ENCODE measurements around the gene DUSP2. TPM values are rescaled to one million over a fixed set of nuclear protein-coding genes. Genes with fewer than 3 reads are reported as not detected.

The DUSP2 gene
- total RNA-seq, 1 experiment from 2014 or later: 13.4 TPM

DNA sequence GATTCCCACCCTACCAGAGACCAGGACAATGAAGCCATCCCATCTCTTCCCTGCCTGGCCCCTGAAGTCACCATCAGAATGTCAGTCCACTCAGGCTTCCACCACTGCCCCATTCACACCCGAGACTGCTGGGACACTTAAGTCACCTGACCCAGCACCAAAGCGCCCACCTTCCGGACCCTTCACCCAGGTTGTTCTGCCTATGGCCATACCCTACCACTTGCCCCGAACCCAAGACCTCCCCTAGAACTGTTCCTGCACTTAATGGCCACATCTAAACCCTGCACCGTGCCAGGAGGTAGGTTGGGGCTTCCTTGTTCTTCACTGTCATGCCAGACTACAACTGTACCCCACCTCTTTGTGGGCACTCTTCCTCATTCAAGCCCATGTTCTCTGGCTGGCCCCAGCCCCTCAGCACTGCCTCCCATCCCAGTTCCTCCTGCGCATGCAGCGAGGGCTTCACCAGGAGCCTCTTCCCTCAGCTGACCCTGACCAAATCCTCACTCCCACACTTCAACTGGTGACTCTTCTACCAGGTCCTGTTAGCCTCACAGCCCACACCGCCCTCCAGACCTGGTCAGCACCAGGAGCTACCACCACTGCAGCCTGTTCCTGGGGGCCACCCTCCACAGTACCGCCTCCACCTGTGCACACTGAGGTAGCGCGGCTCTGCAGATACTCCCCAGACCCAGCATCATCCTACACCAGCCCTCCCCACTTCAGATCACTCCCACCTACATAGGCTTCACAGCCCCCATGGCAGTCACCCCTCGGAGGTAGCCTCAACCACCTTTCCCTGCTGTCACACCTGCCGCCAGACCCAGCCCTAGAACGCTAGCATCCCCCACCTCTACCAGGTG lies 20.6 kb downstream of the DUSP2 start:
- POLR2A ChIA-PET: no interaction called here
- intact Hi-C loops (cut with micrococcal nuclease; ENCODE audit: unreplicated experiment): no loop called here
- Mint-ChIP-seq H3K9me3 (ENCODE audit: unreplicated experiment) (no peaks in the 10 kb centered on the region), H3K36me3 (ENCODE audit: insufficient read depth, unreplicated experiment) (no peaks in the 10 kb centered on the region), H3K4me1 (ENCODE audit: low read depth, unreplicated experiment) (no peaks in the 10 kb centered on the region), H3K27me3 (ENCODE audit: insufficient read depth, unreplicated experiment) (peaks cover 22% of the 10 kb centered on the region), H3K4me3 (ENCODE audit: unreplicated experiment) (no peak overlapping the region), H3K27ac (ENCODE audit: unreplicated experiment) (no peak overlapping the region)
- Histone ChIP-seq H3K27me3 (replicated peaks; ENCODE audit: control insufficient read depth, insufficient read depth, low read length) (no peaks in the 10 kb centered on the region), H3K4me3 (ENCODE audit: low read depth, low read length) (no peak overlapping the region), H3K36me3 (ENCODE audit: control insufficient read depth, insufficient read depth, low read length) (no peaks in the 10 kb centered on the region), H3K4me1 (no peaks in the 10 kb centered on the region), H3K9me3 (no peaks in the 10 kb centered on the region)
- DNase-seq: no peak
- BruUV-seq (replicated peaks): no TSS peak
- CTCF ChIA-PET: no interaction called here
- TF ChIP-seq, protein P1, sequence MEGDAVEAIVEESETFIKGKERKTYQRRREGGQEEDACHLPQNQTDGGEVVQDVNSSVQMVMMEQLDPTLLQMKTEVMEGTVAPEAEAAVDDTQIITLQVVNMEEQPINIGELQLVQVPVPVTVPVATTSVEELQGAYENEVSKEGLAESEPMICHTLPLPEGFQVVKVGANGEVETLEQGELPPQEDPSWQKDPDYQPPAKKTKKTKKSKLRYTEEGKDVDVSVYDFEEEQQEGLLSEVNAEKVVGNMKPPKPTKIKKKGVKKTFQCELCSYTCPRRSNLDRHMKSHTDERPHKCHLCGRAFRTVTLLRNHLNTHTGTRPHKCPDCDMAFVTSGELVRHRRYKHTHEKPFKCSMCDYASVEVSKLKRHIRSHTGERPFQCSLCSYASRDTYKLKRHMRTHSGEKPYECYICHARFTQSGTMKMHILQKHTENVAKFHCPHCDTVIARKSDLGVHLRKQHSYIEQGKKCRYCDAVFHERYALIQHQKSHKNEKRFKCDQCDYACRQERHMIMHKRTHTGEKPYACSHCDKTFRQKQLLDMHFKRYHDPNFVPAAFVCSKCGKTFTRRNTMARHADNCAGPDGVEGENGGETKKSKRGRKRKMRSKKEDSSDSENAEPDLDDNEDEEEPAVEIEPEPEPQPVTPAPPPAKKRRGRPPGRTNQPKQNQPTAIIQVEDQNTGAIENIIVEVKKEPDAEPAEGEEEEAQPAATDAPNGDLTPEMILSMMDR (IDR thresholded peaks at IDR 0.05; ENCODE audit: insufficient read depth in 1 of 2, low read depth in 1 of 2, low read length in 1 of 2, severe bottlenecking in 1 of 2, unreplicated experiment in 1 of 2): no peak

DNA sequence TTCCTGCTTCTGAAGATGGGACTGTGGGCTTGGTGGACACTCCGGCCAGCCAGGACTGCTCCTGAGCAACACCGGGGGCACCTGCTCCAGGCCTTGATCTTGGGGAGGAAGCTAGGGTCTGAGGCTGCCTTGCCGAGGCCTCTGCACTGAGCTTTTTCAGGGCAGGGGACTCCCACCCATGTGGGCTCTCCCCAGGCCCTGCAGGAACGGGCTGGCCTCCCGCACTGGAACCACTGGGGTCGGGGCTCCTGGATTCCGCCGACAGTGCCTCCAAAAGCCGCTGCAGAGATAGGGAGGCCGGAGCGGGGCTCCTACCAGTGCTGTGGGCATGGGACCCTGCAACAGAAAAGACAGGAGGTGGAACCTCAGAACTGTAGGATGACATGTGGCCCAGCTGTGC lies 21.3 kb downstream of the DUSP2 start:
- TF ChIP-seq, protein P1 (IDR thresholded peaks at IDR 0.05; ENCODE audit: insufficient read depth in 1 of 2, low read depth in 1 of 2, low read length in 1 of 2, severe bottlenecking in 1 of 2, unreplicated experiment in 1 of 2): no peak
- ChIA-PET POLR2A (no interaction called here), CTCF (no interaction called here)
- Histone ChIP-seq H3K4me3 (ENCODE audit: low read depth, low read length) (no peak overlapping the region), H3K4me1 (no peaks in the 10 kb centered on the region), H3K9me3 (no peaks in the 10 kb centered on the region), H3K36me3 (ENCODE audit: control insufficient read depth, insufficient read depth, low read length) (no peaks in the 10 kb centered on the region), H3K27me3 (replicated peaks; ENCODE audit: control insufficient read depth, insufficient read depth, low read length) (no peaks in the 10 kb centered on the region)
- Mint-ChIP-seq H3K27ac (ENCODE audit: unreplicated experiment) (no peak overlapping the region), H3K4me3 (ENCODE audit: unreplicated experiment) (no peak overlapping the region), H3K9me3 (ENCODE audit: unreplicated experiment) (no peaks in the 10 kb centered on the region), H3K36me3 (ENCODE audit: insufficient read depth, unreplicated experiment) (no peaks in the 10 kb centered on the region), H3K4me1 (ENCODE audit: low read depth, unreplicated experiment) (no peaks in the 10 kb centered on the region), H3K27me3 (ENCODE audit: insufficient read depth, unreplicated experiment) (peaks cover 22% of the 10 kb centered on the region)
- intact Hi-C loops (cut with micrococcal nuclease; ENCODE audit: unreplicated experiment): no loop called here
- BruUV-seq (replicated peaks): no TSS peak
- no peak for DNase-seq

DNA sequence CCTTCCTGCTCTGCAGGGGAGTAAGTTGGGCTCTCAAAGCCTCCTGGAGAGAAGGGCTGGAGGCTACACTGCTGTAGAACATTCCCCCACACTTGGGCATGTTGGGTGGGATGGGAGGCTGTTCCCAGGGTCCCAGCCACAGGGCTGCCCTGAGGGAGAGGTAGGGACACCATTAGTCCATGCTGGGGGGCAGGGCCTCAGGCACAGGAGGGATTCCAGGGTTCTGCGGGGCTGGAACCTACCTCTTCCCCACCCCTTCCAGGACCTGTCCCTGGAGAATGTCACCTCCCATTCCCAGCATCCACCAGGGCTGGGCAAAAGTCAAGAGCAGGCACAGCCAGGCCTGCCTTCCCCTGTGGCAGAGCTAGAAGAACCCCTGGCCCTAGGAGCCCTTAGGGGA lies 21.9 kb downstream of the DUSP2 start:
- Mint-ChIP-seq H3K4me1 (ENCODE audit: low read depth, unreplicated experiment) (no peaks in the 10 kb centered on the region), H3K36me3 (ENCODE audit: insufficient read depth, unreplicated experiment) (no peaks in the 10 kb centered on the region), H3K4me3 (ENCODE audit: unreplicated experiment) (no peak overlapping the region), H3K27ac (ENCODE audit: unreplicated experiment) (no peak overlapping the region), H3K9me3 (ENCODE audit: unreplicated experiment) (no peaks in the 10 kb centered on the region), H3K27me3 (ENCODE audit: insufficient read depth, unreplicated experiment) (peaks cover 22% of the 10 kb centered on the region)
- intact Hi-C loops (cut with micrococcal nuclease; ENCODE audit: unreplicated experiment): no loop called here
- BruUV-seq (replicated peaks): no TSS peak
- no peak for DNase-seq
- Histone ChIP-seq H3K4me3 (ENCODE audit: low read depth, low read length) (no peak overlapping the region), H3K4me1 (no peaks in the 10 kb centered on the region), H3K9me3 (no peaks in the 10 kb centered on the region), H3K36me3 (ENCODE audit: control insufficient read depth, insufficient read depth, low read length) (no peaks in the 10 kb centered on the region), H3K27me3 (replicated peaks; ENCODE audit: control insufficient read depth, insufficient read depth, low read length) (no peaks in the 10 kb centered on the region)
- POLR2A ChIA-PET: no interaction called here
- TF ChIP-seq, protein P1 (IDR thresholded peaks at IDR 0.05; ENCODE audit: insufficient read depth in 1 of 2, low read depth in 1 of 2, low read length in 1 of 2, severe bottlenecking in 1 of 2, unreplicated experiment in 1 of 2): no peak
- CTCF ChIA-PET: no interaction called here

All from Caco-2 (cell line).